Middle frontal gyrus (tissue), 1 donor: ENCODE measurements around the gene NUDT16.
"Not testable (repeated sequence)": the region's sequence is repeated elsewhere in the genome, so short reads cannot be mapped to it uniquely, and the experiment has no call there.

ENCODE experiments used
- DNase-seq: peaks from one replicate; pipeline ENCODE4 v3.0.0-alpha.2; 2015; ENCODE audit warnings: low spot score; ENCODE audit errors: extremely low spot score

NUDT16 gene

GRCh38 chr3:131381445-131382291 is at the start of gene NUDT16:
Gene NUDT16, plus strand, starts transcription at chr3:131381774. Its CDS starts 31 bp downstream, at chr3:131381805.
- peak; percentile 91 for DNase-seq

GRCh38 chr3:131338948-131339640 is 42.5 kb upstream of the NUDT16 start:
- no peak for DNase-seq

- no peak for DNase-seq
These were observed 39.8 kb upstream of the NUDT16 start for GRCh38 chr3:131341761-131342160.

- no peak for DNase-seq
These were observed 32.7 kb upstream of the NUDT16 start for GRCh38 chr3:131348911-131349310.

DNA sequence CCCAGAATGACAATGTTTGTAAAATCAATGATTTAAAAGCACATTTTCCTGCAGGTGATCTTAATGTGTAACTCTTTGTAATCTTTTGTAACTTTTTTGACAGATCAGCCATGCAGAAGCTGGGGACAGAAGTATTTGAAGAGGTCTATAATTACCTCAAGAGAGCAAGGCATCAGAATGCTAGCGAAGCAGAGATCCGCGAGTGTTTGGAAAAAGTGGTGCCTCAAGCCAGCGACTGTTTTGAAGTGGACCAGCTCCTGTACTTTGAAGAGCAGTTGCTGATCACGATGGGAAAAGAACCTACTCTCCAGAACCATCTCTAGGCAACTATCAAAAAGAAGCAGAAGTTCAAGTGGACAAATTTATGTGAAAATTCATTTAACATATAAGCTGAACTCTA is 32.1 kb upstream of the NUDT16 start:
- no peak for DNase-seq

DNA sequence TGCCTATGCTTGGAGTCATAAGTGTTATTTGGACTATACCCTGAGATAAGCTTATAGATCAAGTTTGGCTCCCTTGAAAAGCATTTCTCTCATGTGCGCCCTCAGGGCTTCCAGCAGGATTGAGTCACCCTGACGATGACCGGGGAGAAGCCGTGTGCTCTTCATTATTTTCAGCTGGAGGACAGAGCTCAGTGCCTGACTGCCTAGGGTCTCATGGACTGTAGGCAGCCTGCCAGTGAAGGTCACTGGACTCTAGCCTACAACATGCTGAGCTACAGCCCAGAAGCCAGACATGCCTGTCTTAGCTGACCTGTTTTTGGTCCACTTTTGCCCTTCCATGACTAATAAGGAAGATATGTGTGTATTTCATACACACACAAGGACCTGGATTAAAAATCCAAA is 31.6 kb upstream of the NUDT16 start:
- DNase-seq = no peak

DNA sequence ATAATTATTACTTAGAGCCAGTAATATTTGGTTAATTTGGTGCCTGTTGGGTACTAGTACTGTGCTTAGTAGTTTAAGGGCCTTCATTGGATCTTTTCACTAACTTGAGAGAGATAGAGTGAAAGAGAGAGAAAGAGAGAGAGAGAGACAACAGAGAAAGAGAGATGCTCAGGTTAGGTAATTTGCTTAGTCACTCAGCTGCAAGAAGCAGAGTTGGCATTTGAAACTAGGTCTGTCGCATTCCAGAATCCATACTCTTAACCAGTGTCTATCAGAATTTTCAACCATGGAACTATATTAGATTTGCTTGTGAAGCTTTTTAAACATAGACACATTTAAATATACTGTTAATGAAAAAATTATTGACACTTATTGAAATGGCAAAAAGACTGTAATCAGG is 31.1 kb upstream of the NUDT16 start:
- DNase-seq = no peak

DNA sequence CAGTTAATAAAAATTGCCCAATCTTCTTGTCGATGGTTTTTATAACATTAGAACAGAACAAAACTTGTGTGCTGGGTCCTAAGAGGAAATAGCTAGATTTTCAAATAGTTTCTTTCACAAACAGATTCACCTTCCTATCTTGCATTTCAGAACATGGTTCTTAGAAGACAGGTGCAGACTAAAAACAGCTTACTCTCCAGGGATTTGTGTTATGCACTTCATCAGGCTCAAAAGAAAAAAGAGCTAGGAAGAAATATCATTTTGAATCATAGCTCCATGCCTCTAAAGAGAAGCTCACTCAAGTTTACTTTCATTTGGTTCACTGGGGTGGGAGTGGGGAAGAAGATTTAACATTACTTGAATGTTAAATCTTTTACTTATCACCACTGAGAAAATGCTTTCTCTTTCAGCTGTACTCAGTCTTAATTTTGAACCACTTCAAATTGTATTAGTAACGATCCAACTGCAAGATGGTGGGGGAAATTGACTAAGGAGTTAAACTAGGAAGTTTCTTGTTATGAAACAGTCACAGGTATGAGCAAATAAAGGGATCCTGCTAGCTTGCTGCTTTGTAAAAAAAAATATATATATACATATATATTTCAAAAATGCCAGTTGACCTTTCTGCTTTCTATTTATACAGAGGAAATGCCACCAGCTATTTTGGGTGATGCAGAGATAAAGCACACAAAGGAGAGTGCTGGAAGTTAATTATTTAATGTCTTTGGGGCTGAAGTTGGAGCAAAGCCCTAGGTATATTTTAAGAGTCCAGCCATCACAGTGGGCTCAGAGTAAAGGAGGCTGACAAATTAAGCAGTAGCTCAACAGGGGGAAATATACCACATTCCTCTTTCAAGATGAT is 28.3 kb upstream of the NUDT16 start:
- DNase-seq = no peak

- no peak for DNase-seq
These were observed 27.6 kb upstream of the NUDT16 start for GRCh38 chr3:131353986-131354385.

- no peak for DNase-seq
These were observed 25.5 kb upstream of the NUDT16 start for GRCh38 chr3:131356006-131356595.

GRCh38 chr3:131357275-131357674 is 24.3 kb upstream of the NUDT16 start:
- DNase-seq = no peak

- DNase-seq = no peak
These were observed 21.3 kb upstream of the NUDT16 start for GRCh38 chr3:131360191-131360755.

GRCh38 chr3:131361066-131361463 is 20.5 kb upstream of the NUDT16 start:
- DNase-seq = not testable (repeated sequence)

DNA sequence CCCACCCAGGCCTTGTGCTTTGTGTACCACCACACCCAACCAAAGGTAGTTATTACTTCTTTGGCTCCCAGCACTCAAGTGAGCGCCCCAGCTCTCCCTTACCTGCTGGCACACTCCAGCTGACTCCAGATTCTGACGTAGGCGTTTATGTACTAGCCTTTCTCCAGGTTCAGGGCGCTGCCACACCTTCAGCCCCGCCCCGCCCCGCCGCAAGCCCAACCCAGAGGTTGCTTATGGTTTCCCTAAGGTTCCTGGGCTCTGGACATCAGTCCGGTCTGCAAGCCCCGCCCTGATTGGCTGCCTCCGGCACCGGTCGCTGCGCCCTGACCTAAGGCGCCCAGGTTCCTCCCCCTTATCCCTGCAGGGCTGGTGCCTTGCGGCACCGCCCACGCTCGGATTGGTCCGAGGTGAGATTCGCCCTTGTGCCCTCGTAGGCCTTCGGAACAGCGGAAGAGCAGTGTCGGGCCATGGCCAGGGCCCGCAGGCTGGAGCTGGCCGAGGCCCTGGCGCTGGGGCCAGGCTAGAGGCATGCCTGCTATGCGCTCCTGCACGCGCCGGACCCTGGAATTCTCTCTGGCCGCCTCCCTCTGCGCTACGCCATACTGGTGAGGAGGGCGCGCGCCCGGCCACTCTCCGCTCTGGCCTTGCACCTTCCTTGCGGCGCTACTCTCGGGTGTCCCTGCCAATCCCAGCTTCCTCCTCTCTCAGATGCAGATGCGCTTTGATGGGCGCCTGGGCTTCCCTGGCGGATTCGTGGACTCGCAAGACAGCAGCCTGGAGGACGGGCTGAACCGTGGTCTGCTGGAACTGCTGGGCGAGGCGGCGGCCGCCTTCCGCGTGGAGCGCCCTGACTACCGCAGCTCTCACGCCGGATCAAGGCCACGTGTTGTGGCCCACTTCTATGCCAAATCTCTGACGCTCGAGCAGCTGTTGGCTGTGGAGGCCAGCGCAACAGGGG is 19.8 kb upstream of the NUDT16 start:
- DNase-seq = no peak

GRCh38 chr3:131363275-131363674 is 18.3 kb upstream of the NUDT16 start:
- no peak for DNase-seq

DNA sequence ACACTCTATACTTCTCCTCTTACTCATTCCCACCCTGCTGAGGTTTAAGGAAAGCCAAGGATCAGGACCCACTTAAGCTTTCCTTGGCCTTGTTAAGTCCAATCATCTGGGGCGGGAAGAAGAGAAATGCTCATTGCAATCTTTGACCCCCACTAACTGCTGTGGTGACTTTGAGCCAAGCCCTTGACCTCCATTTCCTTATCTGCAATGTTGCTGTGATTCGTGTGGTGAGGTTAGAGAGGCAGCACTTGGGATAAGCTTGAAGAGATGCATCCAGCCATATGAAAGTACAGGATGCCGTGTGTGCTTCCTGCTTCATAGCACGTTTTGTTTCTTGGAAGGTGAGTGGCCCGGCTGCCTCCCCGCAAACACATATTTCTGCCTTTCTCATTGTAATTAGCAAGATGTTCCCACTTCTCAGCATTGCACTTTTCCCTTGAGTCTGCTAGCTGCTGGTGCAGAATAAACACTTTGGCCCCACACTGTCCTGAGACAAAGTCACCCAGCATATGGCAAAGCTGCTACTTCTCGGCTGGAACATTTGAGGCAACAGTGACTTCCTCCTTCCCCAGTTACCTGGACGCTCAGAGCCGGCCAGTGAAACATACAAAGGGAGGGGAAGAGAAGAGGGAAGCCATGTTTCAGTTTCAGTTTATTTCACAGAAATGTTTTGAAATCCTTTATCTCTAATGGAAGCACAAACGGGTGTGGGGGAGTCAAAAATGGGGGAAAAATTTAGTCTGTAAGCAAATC is 10.5 kb upstream of the NUDT16 start:
- no peak for DNase-seq

DNA sequence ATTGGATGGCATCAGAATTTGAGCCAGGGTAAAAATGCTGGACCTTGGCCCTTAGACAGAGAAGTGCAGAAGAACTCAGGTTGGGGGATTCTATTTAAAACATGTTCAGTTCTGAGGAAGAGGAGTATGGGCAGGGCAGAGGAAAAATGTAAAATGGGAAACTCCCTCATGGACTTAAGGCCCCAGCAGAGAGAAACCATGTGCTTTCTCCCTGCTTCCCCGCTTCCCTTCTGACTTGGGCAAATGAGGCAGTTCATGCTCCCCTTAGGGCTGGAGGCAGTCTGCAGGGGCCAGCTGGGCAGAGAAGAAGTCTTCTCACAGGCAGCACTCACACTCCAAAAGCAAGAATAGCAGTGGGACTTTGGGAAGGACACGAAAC is 9.9 kb upstream of the NUDT16 start:
- no peak for DNase-seq

DNA sequence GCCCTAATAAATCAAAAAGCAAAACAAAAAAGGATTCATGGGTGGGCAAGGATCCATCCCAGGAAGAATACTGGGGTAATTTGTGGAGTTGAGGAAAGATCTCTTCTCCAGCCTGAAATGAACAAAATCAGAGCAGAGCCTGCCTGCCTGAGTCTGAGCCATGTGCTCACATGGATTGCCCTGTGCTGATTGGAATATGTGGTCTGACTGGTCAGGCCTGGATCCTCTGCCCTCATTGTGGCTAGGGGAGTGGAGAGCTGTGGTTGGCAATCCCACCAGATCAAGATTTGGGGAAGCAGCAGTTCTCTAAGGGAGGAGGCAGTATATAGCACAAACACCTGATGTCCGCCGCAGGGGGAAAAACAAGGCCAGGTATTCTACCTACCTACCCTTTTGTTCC is 6.8 kb upstream of the NUDT16 start:
- no peak for DNase-seq

- not testable (repeated sequence) for DNase-seq
These were observed 641 bp upstream of the NUDT16 start for GRCh38 chr3:131380821-131381444.
